ENCODE measurements around the gene METTL21C.

- no peak for TF ChIP-seq CTCF (IDR thresholded peaks at IDR 0.05)
- no peak for TF ChIP-seq POLR2A (IDR thresholded peaks at IDR 0.05)
These were observed 49.1 kb downstream of the METTL21C start for GRCh38 chr13:102645701-102646100.
